ENCODE measurements around the gene DNAAF3. TPM values are rescaled to one million over a fixed set of nuclear protein-coding genes. Genes with fewer than 3 reads are reported as not detected.

The DNAAF3 gene
- total and polyA plus RNA-seq, 4 donors: 10.9 to 52.3 (median 13.7) TPM

- WGBS, 2 donors: 63 to 65% methylated on average over 20 of the region's 20 CpGs
- no peaks in the 10 kb centered on the region for H3K36me3 ChIP-seq (ENCODE audit: control insufficient read depth in 4 of 4, insufficient read depth in 4 of 4, low read length in 4 of 4)
- peaks cover 0 to 9% (median 0%) of the 10 kb centered on the region in 5 donors for H3K4me1 ChIP-seq (ENCODE audit: control insufficient read depth in 5 of 5, insufficient read depth in 5 of 5, low read length in 5 of 5)
- H3K9me3 ChIP-seq (ENCODE audit: control insufficient read depth in 4 of 4, insufficient read depth in 3 of 4, low read length in 3 of 4): peaks cover 0 to 6% (median 0%) of the 10 kb centered on the region in 4 donors
- peaks cover 12 to 39% (median 36%) of the 10 kb centered on the region in 3 donors for H3K27me3 ChIP-seq (ENCODE audit: control insufficient read depth in 3 of 3, insufficient read depth in 3 of 3, low read length in 2 of 3)
- no peak for TF ChIP-seq CTCF (IDR thresholded peaks at IDR 0.05; ENCODE audit: control extremely low read depth, extremely low read depth)
- no peak overlapping the region for H3K9ac ChIP-seq (ENCODE audit: insufficient read depth in 1 of 2, low read length in 2 of 2)
- DNase-seq (no peak), ATAC-seq (ENCODE audit: insufficient read depth, low FRiP score) (no peak)
- H3K27ac ChIP-seq (ENCODE audit: low read depth in 1 of 2, low read length in 1 of 2): no peak overlapping the region
- no peak overlapping the region for H3K4me3 ChIP-seq
These were observed 15.3 kb upstream of the DNAAF3 start for GRCh38 chr19:55181740-55182139.

GRCh38 chr19:55179606-55180484 is 13.4 kb upstream of the DNAAF3 start, which contains the start of gene SYT5:
TSS of gene SYT5 (minus strand) at chr19:55180289. CDS start at chr19:55179041, 1,248 bp downstream.
- Histone ChIP-seq H3K9me3 (ENCODE audit: control insufficient read depth in 4 of 4, insufficient read depth in 3 of 4, low read length in 3 of 4) (peaks cover 0 to 6% (median 0%) of the 10 kb centered on the region in 4 donors), H3K27me3 (ENCODE audit: control insufficient read depth in 3 of 3, insufficient read depth in 3 of 3, low read length in 2 of 3) (peaks cover 9 to 55% (median 37%) of the 10 kb centered on the region in 3 donors), H3K36me3 (ENCODE audit: control insufficient read depth in 4 of 4, insufficient read depth in 4 of 4, low read length in 4 of 4) (no peaks in the 10 kb centered on the region), H3K27ac (ENCODE audit: low read depth in 1 of 2, low read length in 1 of 2) (no peak within 1 kb of the TSS), H3K4me1 (ENCODE audit: control insufficient read depth in 5 of 5, insufficient read depth in 5 of 5, low read length in 5 of 5) (peaks cover 0 to 9% (median 0%) of the 10 kb centered on the region in 5 donors), H3K9ac (ENCODE audit: insufficient read depth in 1 of 2, low read length in 2 of 2) (no peak within 1 kb of the TSS), H3K4me3 (no peak within 1 kb of the TSS)
- no peak for ATAC-seq (ENCODE audit: insufficient read depth, low FRiP score)
- no peak for TF ChIP-seq CTCF (IDR thresholded peaks at IDR 0.05; ENCODE audit: control extremely low read depth, extremely low read depth)
- 2 to 3% methylated on average over 51 to 68 of the region's 68 CpGs for WGBS, 2 donors
- peak in 2 of 3 donors; percentile 22 to 50 for DNase-seq

- no peak for TF ChIP-seq CTCF (IDR thresholded peaks at IDR 0.05; ENCODE audit: control extremely low read depth, extremely low read depth)
- peaks cover 9 to 63% (median 42%) of the 10 kb centered on the region in 3 donors for H3K27me3 ChIP-seq (ENCODE audit: control insufficient read depth in 3 of 3, insufficient read depth in 3 of 3, low read length in 2 of 3)
These were observed 12.6 kb upstream of the DNAAF3 start for GRCh38 chr19:55178781-55179599.

More at GRCh38 chr19:55178781-55179599, 12.6 kb upstream of the DNAAF3 start:
- Histone ChIP-seq H3K4me3 (no peak overlapping the region), H3K4me1 (ENCODE audit: control insufficient read depth in 5 of 5, insufficient read depth in 5 of 5, low read length in 5 of 5) (peaks cover 0 to 9% (median 0%) of the 10 kb centered on the region in 5 donors), H3K27ac (ENCODE audit: low read depth in 1 of 2, low read length in 1 of 2) (no peak overlapping the region), H3K9me3 (ENCODE audit: control insufficient read depth in 4 of 4, insufficient read depth in 3 of 4, low read length in 3 of 4) (peaks cover 0 to 11% (median 0%) of the 10 kb centered on the region in 4 donors), H3K9ac (ENCODE audit: insufficient read depth in 1 of 2, low read length in 2 of 2) (no peak overlapping the region), H3K36me3 (ENCODE audit: control insufficient read depth in 4 of 4, insufficient read depth in 4 of 4, low read length in 4 of 4) (no peaks in the 10 kb centered on the region)
- 4% methylated on average over 60 to 61 of the region's 61 CpGs for WGBS, 2 donors
- DNase-seq (peak; percentile 69 to 86 (median 81)), ATAC-seq (ENCODE audit: insufficient read depth, low FRiP score) (no peak)
